HFFc6 (cell line): ENCODE data around the gene CCDC183. TPM values are rescaled to one million over a fixed set of nuclear protein-coding genes. Genes with fewer than 3 reads are reported as not detected.
"Not testable (repeated sequence)": the region's sequence is repeated elsewhere in the genome, so short reads cannot be mapped to it uniquely, and the experiment has no call there.

ENCODE experiments used
- DNase-seq: peaks from one replicate; pipeline ENCODE4 v3.0.0-alpha.2; 2018
- H3K27ac Mint-ChIP-seq: 2 replicates; pipeline ENCODE4 v1.8.0; 2020; ENCODE audit warnings: mild to moderate bottlenecking, mixed read lengths
- H3K27me3 Mint-ChIP-seq: 2 replicates; pipeline ENCODE4 v1.8.0; 2021; ENCODE audit warnings: mild to moderate bottlenecking, moderate library complexity, mixed read lengths; ENCODE audit not compliant: insufficient read depth
- H3K36me3 Mint-ChIP-seq: 2 replicates; pipeline ENCODE4 v1.8.0; 2021; ENCODE audit warnings: low read depth, mixed read lengths
- H3K4me1 Mint-ChIP-seq: 2 replicates; pipeline ENCODE4 v1.8.0; 2020; ENCODE audit warnings: low read depth, mixed read lengths
- H3K4me3 Mint-ChIP-seq: 2 replicates; pipeline ENCODE4 v1.8.0; 2020; ENCODE audit warnings: mild to moderate bottlenecking, moderate library complexity, mixed read lengths
- H3K9me3 Mint-ChIP-seq: 2 replicates; pipeline ENCODE4 v1.8.0; 2020; ENCODE audit warnings: mild to moderate bottlenecking, mixed read lengths
- total RNA-seq, 6 experiments: library from RNA; stranded (reverse); fragmentation: NEBNext Ultra II Directional; extraction: Animal tissue kit (Norgen Biotek cat#: 25700); gene quantifications; 2 replicates in 1 of 6; 3 replicates in 5 of 6; pipeline ENCODE4 v1.2.3, GENCODE V29; 2021
- TF ChIP-seq, protein P1 (sequence below): fragments of 200-600 bp; sonication (generic); IDR thresholded peaks from 2 replicates; pipeline ENCODE4 v1.5.0; 2021; ENCODE audit warnings: antibody characterized with exemption, mild to moderate bottlenecking

Gene CCDC183
- total RNA-seq, 6 experiments from 2014 or later = 0.25 to 0.87 (median 0.34) TPM

DNA sequence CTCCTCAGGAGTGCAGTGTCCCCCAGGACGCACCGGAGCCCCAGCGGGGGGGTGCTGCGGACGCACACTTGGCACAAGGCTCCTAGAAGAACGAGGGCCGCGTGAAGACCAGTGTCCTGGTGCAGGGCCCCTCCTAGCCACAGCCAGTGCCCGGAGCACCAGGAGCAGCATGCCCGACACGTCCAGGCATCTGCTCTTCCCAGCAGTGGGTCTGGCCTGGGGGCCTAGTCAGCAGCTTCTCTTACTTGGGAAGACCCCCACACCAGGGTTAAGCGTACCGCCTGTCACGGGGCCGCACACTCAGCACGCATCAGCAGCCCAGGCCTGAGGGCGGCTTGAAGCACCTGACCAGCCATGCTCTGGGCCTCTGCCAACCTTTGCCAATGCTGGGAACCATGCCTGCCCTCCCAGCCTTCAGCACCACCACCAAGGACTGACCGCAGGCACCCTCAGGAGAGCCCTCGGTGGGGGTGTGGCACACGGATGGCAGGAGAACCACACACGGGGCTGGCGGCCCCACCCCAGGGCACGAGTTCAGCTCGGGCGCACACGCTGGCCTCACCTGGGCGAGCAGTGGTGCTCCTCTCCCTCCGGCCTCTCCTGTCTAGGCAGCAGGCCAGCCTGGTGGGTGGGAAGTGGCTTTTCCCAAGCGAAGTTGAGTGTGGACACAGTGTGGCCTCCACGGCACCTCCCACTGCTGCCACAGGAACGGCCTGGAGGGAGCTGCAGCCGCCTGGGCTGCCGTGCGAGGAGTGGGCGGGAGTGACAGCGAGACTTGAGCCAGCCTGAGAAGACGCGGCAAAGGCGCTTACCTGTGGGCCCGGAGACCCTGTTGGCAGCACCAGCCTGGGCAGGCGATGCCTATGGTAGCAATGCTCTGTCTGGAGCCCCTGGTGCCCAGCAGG is 34.1 kb downstream of the CCDC183 start:
- no peaks in the 10 kb centered on the region; the same call in none of the 2 replicates for H3K27me3 Mint-ChIP-seq
- no peaks in the 10 kb centered on the region for H3K9me3 Mint-ChIP-seq
- no peak overlapping the region for H3K4me3 Mint-ChIP-seq
- no peaks in the 10 kb centered on the region for H3K4me1 Mint-ChIP-seq
- TF ChIP-seq, protein P1, sequence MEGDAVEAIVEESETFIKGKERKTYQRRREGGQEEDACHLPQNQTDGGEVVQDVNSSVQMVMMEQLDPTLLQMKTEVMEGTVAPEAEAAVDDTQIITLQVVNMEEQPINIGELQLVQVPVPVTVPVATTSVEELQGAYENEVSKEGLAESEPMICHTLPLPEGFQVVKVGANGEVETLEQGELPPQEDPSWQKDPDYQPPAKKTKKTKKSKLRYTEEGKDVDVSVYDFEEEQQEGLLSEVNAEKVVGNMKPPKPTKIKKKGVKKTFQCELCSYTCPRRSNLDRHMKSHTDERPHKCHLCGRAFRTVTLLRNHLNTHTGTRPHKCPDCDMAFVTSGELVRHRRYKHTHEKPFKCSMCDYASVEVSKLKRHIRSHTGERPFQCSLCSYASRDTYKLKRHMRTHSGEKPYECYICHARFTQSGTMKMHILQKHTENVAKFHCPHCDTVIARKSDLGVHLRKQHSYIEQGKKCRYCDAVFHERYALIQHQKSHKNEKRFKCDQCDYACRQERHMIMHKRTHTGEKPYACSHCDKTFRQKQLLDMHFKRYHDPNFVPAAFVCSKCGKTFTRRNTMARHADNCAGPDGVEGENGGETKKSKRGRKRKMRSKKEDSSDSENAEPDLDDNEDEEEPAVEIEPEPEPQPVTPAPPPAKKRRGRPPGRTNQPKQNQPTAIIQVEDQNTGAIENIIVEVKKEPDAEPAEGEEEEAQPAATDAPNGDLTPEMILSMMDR = no peak
- H3K36me3 Mint-ChIP-seq = no peaks in the 10 kb centered on the region
- DNase-seq = no peak
- H3K27ac Mint-ChIP-seq = no peak overlapping the region

DNA sequence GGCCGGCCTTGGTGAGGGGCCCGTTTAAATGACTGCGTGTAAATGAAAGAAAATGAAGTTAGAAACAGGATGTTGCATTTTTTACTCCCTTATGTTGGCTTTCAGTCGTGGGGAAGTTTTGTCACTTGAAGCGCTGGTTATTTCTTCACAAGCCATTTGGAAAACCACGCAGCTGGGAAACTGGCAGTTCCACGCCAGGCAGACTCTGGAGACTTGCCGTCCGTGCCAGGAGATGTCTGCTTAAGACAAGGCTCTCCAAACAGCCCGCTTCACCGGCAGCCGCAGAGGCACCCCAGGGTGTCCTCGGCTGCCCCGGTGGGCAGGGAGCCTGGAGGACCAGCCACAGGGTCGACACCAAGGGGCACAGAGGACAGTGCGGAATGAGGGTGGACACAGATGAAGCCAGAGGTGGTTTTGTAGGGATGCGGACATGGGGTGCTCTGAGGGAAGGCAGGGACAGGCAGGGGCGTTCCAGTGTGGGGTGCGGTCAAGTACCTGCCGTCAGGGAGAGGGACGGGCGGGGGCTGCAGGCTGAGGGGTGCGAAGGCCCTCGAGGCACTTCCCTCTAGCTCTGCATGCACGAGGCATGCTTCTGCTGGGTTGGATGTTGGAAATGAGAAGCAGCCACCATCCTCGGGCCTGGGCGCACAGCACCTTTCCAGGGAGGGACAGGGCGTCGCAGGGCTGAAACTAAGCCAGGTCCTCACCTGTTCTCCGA is 35.0 kb downstream of the CCDC183 start:
- Mint-ChIP-seq H3K27me3 (no peaks in the 10 kb centered on the region; the same call in none of the 2 replicates), H3K4me1 (no peaks in the 10 kb centered on the region), H3K9me3 (no peaks in the 10 kb centered on the region), H3K27ac (no peak overlapping the region), H3K36me3 (no peaks in the 10 kb centered on the region), H3K4me3 (no peak overlapping the region)
- no peak for DNase-seq
- TF ChIP-seq, protein P1 = no peak

DNA sequence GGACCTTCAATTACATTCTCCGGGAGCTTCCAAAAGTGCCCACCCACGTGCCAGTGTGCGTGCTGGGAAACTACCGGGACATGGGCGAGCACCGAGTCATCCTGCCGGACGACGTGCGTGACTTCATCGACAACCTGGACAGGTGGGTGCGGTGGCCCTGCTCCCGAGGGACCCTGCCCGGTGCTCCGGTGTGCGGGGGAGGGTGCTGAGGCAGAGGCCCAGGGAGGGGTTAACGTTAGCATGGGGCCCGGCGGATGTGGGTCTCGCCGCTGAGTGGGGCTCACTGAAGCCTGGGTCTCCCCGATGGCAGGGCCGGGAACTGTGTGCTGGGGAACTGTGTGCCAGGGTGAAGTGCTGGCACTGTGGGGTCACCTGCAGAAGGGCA is 35.6 kb downstream of the CCDC183 start:
- no peak for DNase-seq
- Mint-ChIP-seq H3K4me3 (no peak overlapping the region), H3K9me3 (no peaks in the 10 kb centered on the region), H3K27me3 (no peaks in the 10 kb centered on the region; the same call in none of the 2 replicates), H3K4me1 (no peaks in the 10 kb centered on the region), H3K27ac (no peak overlapping the region), H3K36me3 (no peaks in the 10 kb centered on the region)
- TF ChIP-seq, protein P1 = no peak

DNA sequence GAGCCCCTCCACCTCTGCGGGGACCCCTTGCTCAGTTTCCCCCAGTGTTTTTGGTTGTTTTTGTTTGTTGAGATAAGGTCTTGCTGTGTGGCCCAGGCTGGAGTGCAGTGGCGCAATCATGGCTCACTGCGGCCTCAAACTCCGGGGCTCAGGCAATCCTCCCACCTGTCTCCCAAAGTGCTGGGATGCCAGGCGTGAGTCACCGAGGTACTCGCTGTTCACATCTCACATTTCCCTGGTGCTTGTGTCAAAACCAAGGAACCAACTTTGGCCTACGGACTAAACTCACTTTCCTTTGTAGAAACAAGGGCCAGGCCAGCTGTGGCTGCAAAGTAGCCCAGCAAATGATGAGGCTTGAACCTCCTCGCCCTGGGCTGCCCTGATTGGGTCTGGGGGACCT is 36.4 kb downstream of the CCDC183 start:
- DNase-seq = no peak
- no peak overlapping the region for H3K27ac Mint-ChIP-seq
- no peak overlapping the region for H3K4me3 Mint-ChIP-seq
- H3K4me1 Mint-ChIP-seq = no peaks in the 10 kb centered on the region
- TF ChIP-seq, protein P1 = no peak
- H3K9me3 Mint-ChIP-seq = no peaks in the 10 kb centered on the region
- no peaks in the 10 kb centered on the region; the same call in none of the 2 replicates for H3K27me3 Mint-ChIP-seq
- no peaks in the 10 kb centered on the region for H3K36me3 Mint-ChIP-seq

DNA sequence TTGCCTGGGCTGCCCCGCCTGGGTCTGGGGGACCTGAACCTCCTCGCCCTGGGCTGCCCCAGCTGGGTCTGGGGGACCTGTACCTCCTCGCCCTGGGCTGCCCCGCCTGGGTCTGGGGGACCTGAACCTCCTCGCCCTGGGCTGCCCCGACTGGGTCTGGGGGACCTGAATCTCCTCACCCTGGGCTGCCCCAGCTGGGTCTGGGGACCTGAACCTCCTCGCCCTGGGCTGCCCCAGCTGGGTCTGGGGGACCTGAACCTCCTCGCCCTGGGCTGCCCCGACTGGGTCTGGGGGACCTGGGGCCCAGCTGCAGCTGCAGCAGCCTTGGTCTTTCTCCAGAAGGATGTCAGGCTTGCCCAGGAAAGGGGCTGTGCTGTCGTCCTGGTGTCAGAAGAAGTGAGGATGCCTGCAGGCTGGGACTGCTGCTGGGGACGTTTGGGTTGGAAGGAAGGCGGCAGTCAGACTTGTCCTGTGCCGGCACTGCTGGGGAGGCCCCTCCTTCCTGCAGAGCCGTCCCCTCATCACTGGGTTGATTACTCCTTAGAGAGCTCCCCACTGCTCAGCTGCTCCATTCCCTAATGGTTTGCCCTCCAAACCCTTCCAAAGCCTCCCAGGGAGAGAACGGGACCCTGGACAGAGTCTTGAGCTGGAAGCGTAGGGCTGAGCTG is 37.4 kb downstream of the CCDC183 start:
- H3K4me3 Mint-ChIP-seq, H3K36me3 Mint-ChIP-seq, H3K27me3 Mint-ChIP-seq, H3K4me1 Mint-ChIP-seq, DNase-seq, H3K27ac Mint-ChIP-seq, H3K9me3 Mint-ChIP-seq: not testable (repeated sequence)
